Duodenal mucosa (tissue), 2 donors: ENCODE data around the gene STKLD1.
"Not testable (repeated sequence)": the region's sequence is repeated elsewhere in the genome, so short reads cannot be mapped to it uniquely, and the experiment has no call there.

Source experiments
- H3K27ac ChIP-seq: one replicate; pipeline ENCODE4 v1.7.0; 2013; ENCODE audit warnings: low read depth, low read length
- H3K27me3 ChIP-seq, 2 donors: one replicate each; pipeline ENCODE4 v1.7.0; 2013; ENCODE audit warnings: low read length in 2 of 2, control low read depth in 1 of 2; ENCODE audit not compliant: insufficient read depth in 2 of 2, control insufficient read depth in 1 of 2
- H3K36me3 ChIP-seq, 2 donors: one replicate each; pipeline ENCODE4 v1.7.0; 2013; ENCODE audit warnings: low read length in 2 of 2, control low read depth in 1 of 2; ENCODE audit not compliant: insufficient read depth in 2 of 2, control insufficient read depth in 1 of 2
- H3K4me1 ChIP-seq, 2 donors: one replicate each; pipeline ENCODE4 v1.7.0; 2013; ENCODE audit warnings: low read length in 2 of 2, control low read depth in 1 of 2; ENCODE audit not compliant: insufficient read depth in 2 of 2, control insufficient read depth in 1 of 2
- H3K4me3 ChIP-seq, 2 donors: one replicate each; pipeline ENCODE4 v1.7.0; 2013; ENCODE audit warnings: low read length in 2 of 2, low read depth in 1 of 2
- H3K9ac ChIP-seq, 2 donors: one replicate each; pipeline ENCODE4 v1.7.0; 2013; ENCODE audit warnings: low read length in 2 of 2, low read depth in 1 of 2
- H3K9me3 ChIP-seq, 2 donors: one replicate each; pipeline ENCODE4 v1.7.0; 2013; ENCODE audit warnings: low read length in 2 of 2, control low read depth in 1 of 2; ENCODE audit not compliant: control insufficient read depth in 1 of 2

STKLD1 gene

DNA sequence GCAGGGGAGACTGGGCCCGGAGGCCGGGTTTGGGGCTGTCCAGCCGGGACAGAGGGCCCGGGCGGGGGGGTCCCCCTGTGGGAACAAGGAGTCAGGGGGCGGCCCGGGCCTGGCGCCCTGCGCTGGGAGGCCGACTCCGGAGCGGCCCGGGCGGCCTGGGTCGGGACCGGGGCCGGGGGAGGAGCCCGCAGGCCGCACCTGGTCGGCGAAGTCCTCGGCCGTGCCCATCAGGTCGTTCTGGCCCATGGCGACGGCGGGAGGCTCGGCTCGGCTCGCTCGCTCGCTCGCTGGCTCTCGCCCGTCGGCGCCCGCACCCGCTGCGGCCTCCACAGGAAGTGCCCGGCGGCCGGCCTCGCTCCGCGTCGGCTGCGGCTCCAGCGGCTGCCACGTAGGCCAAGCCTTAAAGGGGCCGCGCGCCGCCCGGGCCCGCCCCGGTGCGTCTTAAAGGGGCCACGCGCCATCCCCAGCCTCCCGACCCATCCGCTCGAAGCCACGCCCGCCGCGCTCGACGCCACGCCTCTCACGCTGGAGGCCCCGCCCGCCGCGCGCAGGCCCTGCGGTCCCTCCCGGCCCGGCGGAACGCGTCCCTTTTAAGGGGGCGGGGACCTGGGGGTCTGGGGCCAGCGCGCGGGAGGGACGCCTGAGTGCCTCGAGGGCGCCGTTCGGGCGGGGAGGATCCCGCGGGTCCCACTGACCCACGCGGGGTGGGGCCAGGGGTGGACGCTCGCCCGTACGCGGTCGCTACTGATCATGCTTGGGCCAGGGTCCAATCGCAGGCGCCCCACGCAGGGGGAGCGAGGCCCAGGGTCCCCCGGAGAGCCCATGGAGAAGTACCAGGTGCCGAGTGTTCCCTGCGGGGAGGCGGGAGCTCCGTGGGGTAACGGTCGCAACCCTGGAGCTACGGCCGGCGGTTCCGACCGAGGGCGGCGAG is at the start of gene STKLD1, which contains the start of gene SURF4:
Gene STKLD1, plus strand, starts transcription at position 643 of the 931 bp plus-strand sequence. Its CDS starts 108 bp downstream, at position 751.
Gene SURF4, minus strand, starts transcription at position 337 of the 931 bp plus-strand sequence. Its CDS starts 91 bp downstream, at position 246.
- Histone ChIP-seq H3K4me1 (peaks cover 26 to 44% of the 10 kb centered on the region in 2 donors), H3K36me3 (peaks cover 11 to 19% of the 10 kb centered on the region in 2 donors), H3K9me3 (no peaks in the 10 kb centered on the region), H3K4me3 (peak within 1 kb of the TSS; percentile 87 to 97), H3K9ac (peak within 1 kb of the TSS; percentile 69 to 95), H3K27ac (peak within 1 kb of the TSS; percentile 88), H3K27me3 (no peaks in the 10 kb centered on the region)

DNA sequence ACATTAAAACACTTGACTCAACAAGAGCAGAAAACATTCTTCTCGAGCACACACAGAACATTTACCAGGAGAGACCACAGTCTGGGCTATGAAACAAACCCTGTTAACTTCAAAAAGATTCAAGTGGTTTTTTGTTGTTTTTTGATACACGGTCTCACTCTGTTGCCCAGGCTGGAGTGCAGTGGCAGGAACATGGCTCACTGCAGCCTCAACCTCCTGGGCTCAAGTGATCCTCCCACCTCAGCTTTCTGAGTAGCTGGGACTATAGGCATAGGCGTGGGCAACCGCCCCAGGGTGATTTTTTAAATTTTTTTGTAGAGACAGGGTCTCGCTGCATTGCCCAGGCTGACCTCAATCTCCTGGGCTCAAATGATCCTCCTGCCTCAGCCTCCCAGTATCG is 49.1 kb upstream of the STKLD1 start:
- not testable (repeated sequence) for H3K4me3 ChIP-seq, H3K9ac ChIP-seq, H3K27ac ChIP-seq, H3K9me3 ChIP-seq, H3K27me3 ChIP-seq, H3K4me1 ChIP-seq
- H3K36me3 ChIP-seq: peaks cover 12 to 18% of the 10 kb centered on the region in 2 donors

- Histone ChIP-seq H3K36me3 (peaks cover 20 to 28% of the 10 kb centered on the region in 2 donors), H3K27ac (no peak overlapping the region), H3K4me3 (no peak overlapping the region), H3K9ac (no peak overlapping the region), H3K4me1 (peaks cover under 1 to 2% of the 10 kb centered on the region in 2 donors), H3K9me3 (no peaks in the 10 kb centered on the region), H3K27me3 (no peaks in the 10 kb centered on the region)
Observed at GRCh38 chr9:133327834-133328484, 48.2 kb upstream of the STKLD1 start.

GRCh38 chr9:133329306-133330156 is 46.6 kb upstream of the STKLD1 start:
- Histone ChIP-seq H3K4me1 (peaks cover 15 to 16% of the 10 kb centered on the region in 2 donors), H3K36me3 (peaks cover 31 to 39% of the 10 kb centered on the region in 2 donors)
- H3K4me3 ChIP-seq, H3K9me3 ChIP-seq, H3K9ac ChIP-seq, H3K27me3 ChIP-seq, H3K27ac ChIP-seq: not testable (repeated sequence)

GRCh38 chr9:133331221-133331620 is 44.9 kb upstream of the STKLD1 start:
- Histone ChIP-seq H3K9ac (no peak overlapping the region), H3K36me3 (peaks cover 31 to 42% of the 10 kb centered on the region in 2 donors), H3K4me1 (peaks cover 23 to 25% of the 10 kb centered on the region in 2 donors), H3K4me3 (no peak overlapping the region), H3K27me3 (no peaks in the 10 kb centered on the region), H3K9me3 (no peaks in the 10 kb centered on the region), H3K27ac (no peak overlapping the region)

DNA sequence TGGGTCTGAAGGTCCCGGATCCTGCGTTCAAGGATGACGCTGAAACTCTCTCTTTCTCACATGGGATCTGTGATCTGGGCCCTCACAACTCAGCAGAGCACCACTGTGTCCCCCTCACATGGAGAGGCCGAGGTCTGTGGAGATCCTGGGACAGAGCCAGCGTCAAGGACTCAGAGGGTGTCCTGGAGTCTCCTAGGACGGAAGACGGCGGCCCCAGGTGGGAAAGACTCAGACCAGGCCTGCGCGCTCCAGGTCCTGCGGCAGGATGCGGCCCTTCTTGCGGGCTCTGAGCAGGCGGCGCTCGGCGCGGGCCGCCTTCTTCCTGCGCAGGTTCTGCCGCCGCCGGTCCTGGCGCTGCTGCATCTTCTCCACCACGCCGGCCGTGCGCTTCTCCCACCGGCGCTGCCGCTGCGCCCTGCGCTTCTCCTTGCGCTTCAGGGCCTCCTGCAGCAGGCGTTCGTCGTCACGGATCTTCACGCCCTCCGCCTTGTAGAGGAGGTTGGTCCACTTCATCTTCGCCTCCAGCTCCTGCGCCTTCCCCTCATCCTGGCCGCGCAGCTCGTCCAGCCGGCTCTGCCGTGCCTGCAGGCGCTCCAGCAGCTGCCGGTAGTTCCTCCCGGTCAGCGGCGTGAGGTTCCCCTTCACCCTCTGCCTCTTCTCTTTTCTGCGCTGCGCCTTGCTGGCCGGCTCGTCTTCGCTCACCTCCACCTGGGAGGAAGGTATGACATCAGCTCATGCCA is 44.4 kb upstream of the STKLD1 start:
- peaks cover 31 to 42% of the 10 kb centered on the region in 2 donors for H3K36me3 ChIP-seq

DNA sequence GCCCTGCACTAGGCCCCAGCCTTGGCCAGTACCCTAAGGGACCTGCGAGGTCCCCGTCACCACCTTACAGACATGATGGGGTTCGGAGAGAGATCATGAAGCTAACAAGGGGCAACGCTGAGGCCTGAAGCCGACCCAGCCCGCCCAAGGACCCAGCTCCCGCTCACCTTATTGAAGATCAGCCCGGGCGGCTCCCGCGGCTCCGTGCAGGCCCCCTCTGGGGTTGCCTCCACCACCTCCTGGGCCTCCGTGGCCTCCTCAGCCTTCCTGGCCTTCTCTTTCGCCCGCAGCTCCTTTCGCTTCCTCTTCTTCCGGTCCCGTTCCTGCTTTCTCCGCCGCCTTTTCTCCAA is 43.8 kb upstream of the STKLD1 start:
- no peak overlapping the region for H3K27ac ChIP-seq
- H3K9ac ChIP-seq: no peak overlapping the region
- H3K4me1 ChIP-seq: peaks cover 27 to 30% of the 10 kb centered on the region in 2 donors
- no peak overlapping the region for H3K4me3 ChIP-seq
- H3K27me3 ChIP-seq: no peaks in the 10 kb centered on the region
- no peaks in the 10 kb centered on the region for H3K9me3 ChIP-seq
- peaks cover 31 to 42% of the 10 kb centered on the region in 2 donors for H3K36me3 ChIP-seq

More for the DNA sequence above, 44.4 kb upstream of the STKLD1 start:
- Histone ChIP-seq H3K27ac (no peak overlapping the region), H3K9ac (no peak overlapping the region), H3K27me3 (no peaks in the 10 kb centered on the region), H3K9me3 (no peaks in the 10 kb centered on the region), H3K4me3 (no peak overlapping the region), H3K4me1 (peaks cover 27 to 30% of the 10 kb centered on the region in 2 donors)

DNA sequence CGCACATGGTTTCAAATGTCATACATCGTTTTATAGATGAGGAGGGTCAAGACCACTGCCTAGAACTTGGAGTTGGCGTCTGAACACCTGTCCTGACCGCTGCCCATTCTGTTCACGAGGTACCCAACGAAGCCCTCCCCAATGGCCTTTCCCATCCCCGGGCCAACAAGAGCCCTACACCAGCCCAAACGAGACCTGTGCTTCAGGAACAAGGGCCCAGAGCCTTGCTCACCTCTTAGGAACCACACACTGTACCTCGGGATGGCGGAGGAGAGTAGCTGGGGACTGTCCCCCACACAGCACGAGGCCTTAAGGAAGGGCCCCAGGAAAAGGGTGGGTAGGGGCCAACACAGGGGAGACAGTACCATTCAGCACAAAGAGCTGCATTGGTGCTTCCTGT is 43.2 kb upstream of the STKLD1 start:
- no peak overlapping the region for H3K4me3 ChIP-seq
- H3K9ac ChIP-seq: peak overlapping the region in 1 of 2 donors; percentile 42
- peaks cover 31 to 42% of the 10 kb centered on the region in 2 donors for H3K36me3 ChIP-seq
- no peaks in the 10 kb centered on the region for H3K9me3 ChIP-seq
- H3K27me3 ChIP-seq: no peaks in the 10 kb centered on the region
- H3K27ac ChIP-seq: no peak overlapping the region
- peaks cover 27 to 30% of the 10 kb centered on the region in 2 donors for H3K4me1 ChIP-seq

- Histone ChIP-seq H3K27ac (peak overlapping the region; percentile 0), H3K9me3 (no peaks in the 10 kb centered on the region), H3K4me3 (peak overlapping the region; percentile 23 to 59), H3K9ac (peak overlapping the region; percentile 19 to 42), H3K36me3 (peaks cover 31 to 42% of the 10 kb centered on the region in 2 donors), H3K27me3 (no peaks in the 10 kb centered on the region), H3K4me1 (peaks cover 27 to 30% of the 10 kb centered on the region in 2 donors)
Observed at GRCh38 chr9:133333566-133333965, 42.6 kb upstream of the STKLD1 start.
